ENCODE results near the gene DCLK2. TPM values are rescaled to one million over a fixed set of nuclear protein-coding genes. Genes with fewer than 3 reads are reported as not detected.

Gene DCLK2
- total and polyA plus RNA-seq, 2 donors (not counting 1 experiment from before 2014, with no cell fraction given): 0.91 to 3.3 TPM

GRCh38 chr4:150108691-150109090, 30.4 kb downstream of the DCLK2 start:
- Histone ChIP-seq H3K9me3 (ENCODE audit: control extremely low read depth in 1 of 3, control insufficient read depth in 2 of 3, insufficient read depth in 1 of 3, low read length in 2 of 3) (no peaks in the 10 kb centered on the region), H3K79me2 (ENCODE audit: control insufficient read depth, insufficient read depth, low read length) (no peaks in the 10 kb centered on the region), H3K9ac (ENCODE audit: low read length) (no peak overlapping the region), H2AFZ (ENCODE audit: insufficient read depth, low read depth, low read length, poor library complexity, severe bottlenecking) (no peak overlapping the region), H3K4me3 (ENCODE audit: control extremely low read depth in 1 of 5, extremely low read depth in 1 of 5, insufficient read depth in 1 of 5, low read depth in 2 of 5, low read length in 4 of 5) (no peak overlapping the region), H3K4me2 (replicated peaks; ENCODE audit: low read depth, low read length, poor library complexity, severe bottlenecking) (no peak overlapping the region), H3K4me1 (ENCODE audit: control insufficient read depth in 2 of 2, insufficient read depth in 2 of 2, low read length in 2 of 2) (no peaks in the 10 kb centered on the region), H3K27me3 (replicated peaks in 1 of 4; ENCODE audit: control extremely low read depth in 1 of 4, control insufficient read depth in 3 of 4, insufficient read depth in 4 of 4, low read length in 3 of 4) (no peaks in the 10 kb centered on the region), H4K20me1 (ENCODE audit: control insufficient read depth, insufficient read depth, low read length, poor library complexity, severe bottlenecking) (no peaks in the 10 kb centered on the region), H3K27ac (ENCODE audit: low read length in 2 of 2) (no peak overlapping the region), H3K36me3 (replicated peaks in 1 of 2; ENCODE audit: control extremely low read depth in 1 of 2, control insufficient read depth in 1 of 2, extremely low read depth in 1 of 2, insufficient read depth in 2 of 2, low read length in 1 of 2) (no peaks in the 10 kb centered on the region)
- Mint-ChIP-seq H3K9me3 (ENCODE audit: insufficient read depth) (peaks cover 9% of the 10 kb centered on the region), H3K27me3 (no peaks in the 10 kb centered on the region), H3K4me3 (no peak overlapping the region), H3K27ac (no peak overlapping the region), H3K4me1 (no peaks in the 10 kb centered on the region)
- DNase-seq (no peak), ATAC-seq (ENCODE audit: low read depth) (no peak)
- POLR2A ChIA-PET: no interaction called here
- CTCF ChIA-PET: no interaction called here
- intact Hi-C loops (cut with micrococcal nuclease): no loop called here
- WGBS (ENCODE audit: insufficient coverage): no CpG with 5 or more reads among the region's 1 CpG
- TF ChIP-seq EZH2 (IDR thresholded peaks at IDR 0.05; ENCODE audit: borderline replicate concordance, insufficient read depth, low read depth, low read length, poor library complexity, severe bottlenecking): no peak
- no peak for TF ChIP-seq CTCF (IDR thresholded peaks at IDR 0.05)

GRCh38 chr4:150114641-150115040, 36.4 kb downstream of the DCLK2 start:
- Histone ChIP-seq H3K4me1 (ENCODE audit: control insufficient read depth in 2 of 2, insufficient read depth in 2 of 2, low read length in 2 of 2) (no peaks in the 10 kb centered on the region), H3K27me3 (replicated peaks in 1 of 4; ENCODE audit: control extremely low read depth in 1 of 4, control insufficient read depth in 3 of 4, insufficient read depth in 4 of 4, low read length in 3 of 4) (no peaks in the 10 kb centered on the region), H2AFZ (ENCODE audit: insufficient read depth, low read depth, low read length, poor library complexity, severe bottlenecking) (no peak overlapping the region), H3K9me3 (ENCODE audit: control extremely low read depth in 1 of 3, control insufficient read depth in 2 of 3, insufficient read depth in 1 of 3, low read length in 2 of 3) (peaks cover 0 to 4% (median 0%) of the 10 kb centered on the region in 3 donors), H3K9ac (ENCODE audit: low read length) (no peak overlapping the region), H3K36me3 (replicated peaks in 1 of 2; ENCODE audit: control extremely low read depth in 1 of 2, control insufficient read depth in 1 of 2, extremely low read depth in 1 of 2, insufficient read depth in 2 of 2, low read length in 1 of 2) (no peaks in the 10 kb centered on the region), H3K4me3 (ENCODE audit: control extremely low read depth in 1 of 5, extremely low read depth in 1 of 5, insufficient read depth in 1 of 5, low read depth in 2 of 5, low read length in 4 of 5) (no peak overlapping the region), H3K27ac (ENCODE audit: low read length in 2 of 2) (no peak overlapping the region), H3K4me2 (replicated peaks; ENCODE audit: low read depth, low read length, poor library complexity, severe bottlenecking) (no peak overlapping the region), H3K79me2 (ENCODE audit: control insufficient read depth, insufficient read depth, low read length) (no peaks in the 10 kb centered on the region), H4K20me1 (ENCODE audit: control insufficient read depth, insufficient read depth, low read length, poor library complexity, severe bottlenecking) (no peaks in the 10 kb centered on the region)
- no peak for DNase-seq
- no peak for ATAC-seq (ENCODE audit: low read depth)
- intact Hi-C loops (cut with micrococcal nuclease): no loop called here
- ChIA-PET CTCF (no interaction called here), POLR2A (no interaction called here)
- Mint-ChIP-seq H3K27me3 (peaks cover 3% of the 10 kb centered on the region), H3K27ac (no peak overlapping the region), H3K4me3 (no peak overlapping the region), H3K4me1 (no peaks in the 10 kb centered on the region), H3K9me3 (ENCODE audit: insufficient read depth) (peaks cover 13% of the 10 kb centered on the region)
- TF ChIP-seq CTCF (IDR thresholded peaks at IDR 0.05) (no peak), EZH2 (IDR thresholded peaks at IDR 0.05; ENCODE audit: borderline replicate concordance, insufficient read depth, low read depth, low read length, poor library complexity, severe bottlenecking) (no peak)
- no CpG with 5 or more reads among the region's 1 CpG for WGBS (ENCODE audit: insufficient coverage)
